Mucosa of descending colon (tissue), 3 donors: ENCODE results near the gene EFS. TPM values are rescaled to one million over a fixed set of nuclear protein-coding genes. Genes with fewer than 3 reads are reported as not detected.
"Not testable (repeated sequence)": the region's sequence is repeated elsewhere in the genome, so short reads cannot be mapped to it uniquely, and the experiment has no call there.

ENCODE experiments used
- ATAC-seq: fragments of 200-7000 bp; cut with Tn5 transposase; one replicate; pipeline ENCODE4 v1.9.1; 2020; ENCODE audit warnings: mild to moderate bottlenecking, moderate library complexity
- DNase-seq, 3 donors: peaks; one replicate each; pipeline ENCODE4 v3.0.0-alpha.2; 2020
- H3K36me3 ChIP-seq: fragments of 200-600 bp; one replicate; pipeline ENCODE4 v1.8.0; 2021; ENCODE audit warnings: low read depth, mild to moderate bottlenecking
- H3K4me1 ChIP-seq: fragments of 200-600 bp; one replicate; pipeline ENCODE4 v1.8.0; 2021; ENCODE audit warnings: low read depth, mild to moderate bottlenecking
- H3K4me3 ChIP-seq: fragments of 200-600 bp; one replicate; pipeline ENCODE4 v1.8.0; 2021; ENCODE audit warnings: mild to moderate bottlenecking
- H3K9me3 ChIP-seq: fragments of 200-600 bp; one replicate; pipeline ENCODE4 v1.8.0; 2021; ENCODE audit warnings: mild to moderate bottlenecking
- intact Hi-C, 2 donors: fragments of 100-400 bp; cut with DNase I in 1 of 2; cut with micrococcal nuclease in 1 of 2; formaldehyde crosslinking; loops; one replicate each; pipeline versions ENCODE4 v1.11.0 to v1.11.1; 2022; cut with DNase I, micrococcal nuclease
- total RNA-seq, 3 donors: library from RNA; stranded (reverse); fragmentation: NEBNext Ultra II Directional in 2 of 3; extraction: Animal tissue kit (Norgen Biotek cat#: 25700) in 2 of 3; gene quantifications; one replicate each; pipeline versions ENCODE4 v1.2.1 to v1.2.4, GENCODE V29; 2021 to 2023
- TF ChIP-seq, protein P1 (sequence below): fragments of 200-600 bp; IDR thresholded peaks from one replicate; pipeline ENCODE4 v1.8.0; 2022; ENCODE audit warnings: antibody characterized with exemption, mild to moderate bottlenecking
- donor health status: DM: no; HTN: no; CAD: no; lungs with moderate emphysema.
- donor health status: DM: no; HTN: no; CAD: no.
- donor health status: DM: no; HTN: yes; CAD: no.

EFS gene
- total RNA-seq, 3 donors from 2014 or later = 0.98 to 16.6 (median 3.3) TPM

DNA sequence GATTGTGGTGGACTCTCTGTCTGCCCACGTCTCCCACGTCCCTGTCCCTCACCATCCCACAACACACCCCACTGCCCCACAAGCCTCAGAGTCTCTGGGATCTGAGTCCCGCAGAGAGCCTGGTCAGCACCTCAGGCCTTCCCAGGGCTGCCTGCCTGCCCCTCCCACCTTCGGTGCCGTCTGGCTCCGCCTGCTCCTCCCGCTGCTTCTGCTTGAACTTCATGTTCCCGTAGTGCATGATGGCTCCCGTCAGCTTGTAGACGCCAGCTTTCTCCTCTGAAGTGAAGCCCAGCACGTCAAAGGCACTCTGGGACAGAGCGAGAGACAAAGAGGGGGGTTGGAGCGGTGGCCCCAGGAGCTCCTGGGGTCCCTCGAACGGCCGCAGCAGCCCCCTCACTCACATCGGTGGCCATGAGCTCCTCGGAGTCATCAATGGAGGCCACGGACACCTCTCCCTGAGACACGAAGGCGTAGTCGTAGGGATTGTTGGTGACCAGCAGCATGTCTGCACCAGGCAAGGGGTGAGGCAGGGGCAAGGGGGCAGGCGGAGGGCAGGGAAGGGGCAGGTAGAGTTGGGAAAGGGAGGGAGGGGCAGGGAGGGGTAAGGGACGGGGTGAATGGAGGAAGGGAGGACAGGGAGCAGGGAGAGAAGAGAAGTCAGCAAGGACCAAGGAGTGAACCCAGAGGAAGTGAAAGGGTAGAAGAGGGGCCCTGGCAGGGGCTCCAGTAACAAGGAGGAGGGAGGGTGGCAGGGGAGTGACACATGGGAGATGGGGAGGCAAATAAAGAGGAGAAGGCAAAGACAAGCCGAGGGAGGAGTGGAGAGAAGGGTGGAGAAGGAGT, 37.5 kb upstream of the EFS start:
- Histone ChIP-seq H3K36me3 (no peaks in the 10 kb centered on the region), H3K9me3 (no peaks in the 10 kb centered on the region), H3K4me3 (no peak overlapping the region), H3K4me1 (no peaks in the 10 kb centered on the region)
- TF ChIP-seq, protein P1, sequence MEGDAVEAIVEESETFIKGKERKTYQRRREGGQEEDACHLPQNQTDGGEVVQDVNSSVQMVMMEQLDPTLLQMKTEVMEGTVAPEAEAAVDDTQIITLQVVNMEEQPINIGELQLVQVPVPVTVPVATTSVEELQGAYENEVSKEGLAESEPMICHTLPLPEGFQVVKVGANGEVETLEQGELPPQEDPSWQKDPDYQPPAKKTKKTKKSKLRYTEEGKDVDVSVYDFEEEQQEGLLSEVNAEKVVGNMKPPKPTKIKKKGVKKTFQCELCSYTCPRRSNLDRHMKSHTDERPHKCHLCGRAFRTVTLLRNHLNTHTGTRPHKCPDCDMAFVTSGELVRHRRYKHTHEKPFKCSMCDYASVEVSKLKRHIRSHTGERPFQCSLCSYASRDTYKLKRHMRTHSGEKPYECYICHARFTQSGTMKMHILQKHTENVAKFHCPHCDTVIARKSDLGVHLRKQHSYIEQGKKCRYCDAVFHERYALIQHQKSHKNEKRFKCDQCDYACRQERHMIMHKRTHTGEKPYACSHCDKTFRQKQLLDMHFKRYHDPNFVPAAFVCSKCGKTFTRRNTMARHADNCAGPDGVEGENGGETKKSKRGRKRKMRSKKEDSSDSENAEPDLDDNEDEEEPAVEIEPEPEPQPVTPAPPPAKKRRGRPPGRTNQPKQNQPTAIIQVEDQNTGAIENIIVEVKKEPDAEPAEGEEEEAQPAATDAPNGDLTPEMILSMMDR = no peak
- ATAC-seq (no peak), DNase-seq (no peak)
- intact Hi-C loops = no loop called here

DNA sequence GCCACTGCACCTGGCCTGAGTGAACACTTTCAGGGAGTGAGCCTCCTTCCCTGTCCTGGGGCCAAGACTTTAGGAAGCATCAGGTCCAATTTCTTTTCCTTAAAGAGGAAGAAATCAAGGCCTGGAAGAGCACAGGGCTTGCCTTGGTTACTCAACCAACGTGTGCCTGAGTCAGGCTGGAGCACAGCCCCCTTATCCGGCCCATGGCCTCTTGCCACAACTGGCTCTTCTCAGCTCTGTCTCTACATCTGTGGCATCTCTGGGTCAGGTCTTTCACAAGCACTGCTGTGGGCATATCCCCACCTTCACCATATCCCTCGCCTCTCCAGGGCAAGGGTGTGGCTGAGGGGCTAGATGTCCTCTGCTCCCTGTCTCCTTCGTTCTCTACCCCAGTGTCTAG, 36.3 kb upstream of the EFS start:
- DNase-seq = no peak
- H3K36me3 ChIP-seq = no peaks in the 10 kb centered on the region
- no peak overlapping the region for H3K4me3 ChIP-seq
- no peaks in the 10 kb centered on the region for H3K4me1 ChIP-seq
- H3K9me3 ChIP-seq = no peaks in the 10 kb centered on the region
- intact Hi-C loops = no loop called here
- TF ChIP-seq, protein P1 = no peak
- ATAC-seq = no peak

DNA sequence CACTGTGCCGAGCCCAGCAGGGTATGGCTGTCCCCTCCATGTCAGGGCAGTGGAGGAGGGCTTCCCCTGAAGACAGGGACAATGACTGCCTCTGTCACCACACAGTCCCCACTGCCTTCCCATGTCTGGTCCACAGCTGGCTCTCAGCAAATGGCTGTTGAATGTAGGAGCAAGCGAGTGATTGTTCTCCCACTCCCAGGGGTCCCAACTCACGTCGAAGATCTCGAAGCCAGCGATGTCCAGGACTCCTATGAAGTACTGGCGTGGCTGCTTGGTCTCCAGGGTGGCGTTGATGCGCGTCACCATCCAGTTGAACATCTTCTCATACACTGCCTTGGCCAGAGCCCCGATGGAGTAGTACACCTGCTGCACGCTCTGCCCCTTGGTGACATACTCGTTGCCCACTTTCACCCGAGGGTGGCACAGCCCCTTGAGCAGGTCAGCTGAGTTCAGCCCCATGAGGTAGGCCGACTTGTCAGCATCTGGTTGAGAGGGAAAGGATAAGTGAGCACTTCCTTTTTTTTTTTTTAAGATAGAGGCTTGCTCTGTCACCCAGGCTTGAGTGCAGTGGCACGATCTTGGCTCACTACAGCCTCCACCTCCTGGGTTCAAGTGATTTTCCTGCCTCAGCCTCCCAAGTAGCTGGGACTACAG, 35.7 kb upstream of the EFS start:
- intact Hi-C loops, H3K4me1 ChIP-seq, ATAC-seq, H3K36me3 ChIP-seq, H3K4me3 ChIP-seq, DNase-seq, H3K9me3 ChIP-seq: not testable (repeated sequence)

DNA sequence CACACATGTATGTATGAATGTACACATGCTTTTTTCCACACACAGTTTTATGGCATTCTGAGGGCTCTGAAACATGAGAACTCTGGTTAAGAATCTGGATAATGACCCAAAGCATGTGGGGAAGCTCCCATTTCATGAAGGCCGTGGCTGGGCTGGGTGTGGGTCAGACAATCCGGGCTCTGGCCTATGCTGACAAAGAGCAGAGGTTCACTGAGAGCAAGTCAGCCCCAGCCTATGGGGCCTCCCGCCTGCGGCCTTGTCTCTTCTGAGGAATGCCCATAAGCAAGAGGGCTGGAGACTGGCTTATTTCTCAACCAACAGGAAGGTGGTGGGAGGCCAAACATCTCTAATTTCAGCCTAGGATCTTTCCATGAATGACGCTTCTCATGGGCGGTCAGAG, 34.6 kb upstream of the EFS start:
- Histone ChIP-seq H3K4me1 (no peaks in the 10 kb centered on the region), H3K9me3 (no peaks in the 10 kb centered on the region), H3K36me3 (no peaks in the 10 kb centered on the region), H3K4me3 (no peak overlapping the region)
- TF ChIP-seq, protein P1 = no peak
- intact Hi-C loops = no loop called here
- DNase-seq (no peak), ATAC-seq (no peak)

DNA sequence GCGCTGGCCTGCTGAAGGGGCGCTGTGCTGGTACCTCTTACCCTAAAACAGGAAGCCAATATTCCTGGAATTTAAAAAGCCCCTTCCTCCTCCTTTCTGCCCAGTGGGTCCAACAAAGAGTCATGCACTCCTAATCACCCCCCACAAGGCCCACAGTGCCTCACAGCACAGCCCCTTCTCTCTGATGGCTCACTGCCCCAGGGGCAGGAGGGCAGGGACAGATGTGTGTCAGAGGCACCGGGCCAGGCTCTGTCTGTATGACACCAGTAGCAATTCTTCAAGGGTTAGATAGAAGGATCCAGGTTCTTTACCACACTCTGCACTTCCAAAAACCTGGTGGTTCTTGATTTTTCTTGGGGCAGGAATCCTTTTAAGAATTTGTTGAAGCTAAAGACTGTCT, 34.2 kb upstream of the EFS start:
- intact Hi-C loops = no loop called here
- no peak overlapping the region for H3K4me3 ChIP-seq
- no peak for DNase-seq
- ATAC-seq = no peak
- no peaks in the 10 kb centered on the region for H3K4me1 ChIP-seq
- no peaks in the 10 kb centered on the region for H3K9me3 ChIP-seq
- no peaks in the 10 kb centered on the region for H3K36me3 ChIP-seq
- TF ChIP-seq, protein P1 = no peak

DNA sequence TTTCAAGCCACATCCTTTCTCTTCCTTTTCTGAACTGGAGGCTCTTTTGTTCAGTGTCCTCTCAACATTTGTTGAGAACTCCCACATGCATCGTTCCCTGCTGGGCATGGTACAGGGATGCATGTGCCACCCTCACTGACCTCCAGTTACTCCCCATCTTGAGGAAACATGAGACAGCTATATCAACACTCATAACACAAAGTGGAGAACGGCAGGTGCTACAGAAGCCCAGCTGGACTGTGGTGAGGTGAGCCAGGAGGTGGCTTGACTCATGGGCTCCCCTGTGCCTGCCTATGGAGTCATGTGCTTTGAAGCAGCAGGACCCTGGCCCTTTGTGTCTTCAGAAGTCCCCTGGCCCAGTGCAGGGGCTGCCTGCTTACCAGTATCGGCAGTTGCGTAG, 33.4 kb upstream of the EFS start:
- TF ChIP-seq, protein P1 = no peak
- intact Hi-C loops = no loop called here
- Histone ChIP-seq H3K36me3 (no peaks in the 10 kb centered on the region), H3K9me3 (no peaks in the 10 kb centered on the region), H3K4me1 (no peaks in the 10 kb centered on the region), H3K4me3 (no peak overlapping the region)
- ATAC-seq (no peak), DNase-seq (no peak)
